Activated CD4-positive, alpha-beta T cell treated with anti-CD3 and anti-CD28 coated beads for 24 hours (primary cell): ENCODE results near the gene RHPN2.

ENCODE experiments used
- DNase-seq, 2 donors: peaks; one replicate each; pipeline ENCODE4 v3.0.0-alpha.2; 2020; ENCODE audit warnings: low read depth in 2 of 2

Gene RHPN2

GRCh38 chr19:33064792-33065550 lies at the start of gene RHPN2:
Gene RHPN2 (minus strand): TSS chr19:33064888. CDS start chr19:33064852, 36 bp downstream.
- peak; percentile 38 to 50 for DNase-seq

- DNase-seq: no peak
Observed at GRCh38 chr19:33114312-33114711, 49.6 kb upstream of the RHPN2 start.

- no peak for DNase-seq
Observed at GRCh38 chr19:33111587-33111986, 46.9 kb upstream of the RHPN2 start.

DNA sequence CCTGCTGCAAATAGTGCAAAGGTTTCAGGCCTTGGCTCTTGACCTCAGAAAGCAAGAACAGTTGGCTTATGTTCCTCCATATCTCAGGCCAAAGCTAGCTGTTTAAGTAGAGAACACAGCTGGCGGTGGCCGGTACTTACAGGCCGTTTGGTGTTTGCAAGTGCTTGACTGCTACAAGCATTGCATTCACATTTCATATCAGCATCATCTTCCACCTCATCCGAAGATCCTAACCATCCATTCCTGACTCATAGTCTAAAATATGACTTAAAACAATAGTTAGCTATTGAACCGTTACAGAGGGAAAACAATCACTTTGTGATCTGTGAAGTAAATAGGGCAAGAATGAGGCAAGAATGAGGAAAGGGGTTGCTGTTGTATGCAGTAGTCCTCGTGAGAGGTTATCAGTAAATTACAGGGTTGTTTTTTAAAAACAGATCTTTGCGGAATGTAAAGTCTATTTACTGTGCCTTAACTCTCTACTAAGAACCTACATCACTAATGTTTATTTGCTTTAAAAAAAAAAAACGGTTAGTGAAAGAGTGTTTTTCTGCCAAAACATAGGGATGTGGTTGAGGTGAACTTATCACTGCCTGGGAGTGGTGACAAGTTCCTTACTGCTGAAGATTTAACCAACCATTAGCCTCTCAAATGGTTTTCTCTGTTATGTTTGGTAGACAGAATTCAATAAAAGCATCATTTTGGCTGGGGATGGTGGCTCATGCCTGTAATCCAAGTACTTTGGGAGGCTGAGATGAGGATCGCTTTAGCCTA lies 45.6 kb upstream of the RHPN2 start:
- no peak for DNase-seq

DNA sequence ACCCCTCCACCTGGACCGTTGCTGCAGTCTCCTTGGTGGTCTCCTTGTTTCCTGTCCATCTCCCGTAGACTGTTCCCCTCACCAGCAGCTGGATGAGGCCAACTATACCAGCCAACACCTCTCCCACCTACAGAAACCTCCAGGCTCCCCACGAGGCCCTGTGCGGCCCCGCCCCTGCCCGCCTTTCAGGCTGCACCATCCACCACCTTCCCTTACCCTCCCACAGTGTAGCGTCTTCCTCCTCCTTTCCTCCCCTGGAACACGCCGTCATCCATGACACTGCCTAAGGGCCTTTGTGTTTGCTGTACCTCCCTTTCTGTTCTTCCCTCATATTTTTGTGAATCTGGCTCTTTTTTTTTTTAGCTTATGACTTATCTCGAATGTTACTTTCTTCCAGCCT lies 43.5 kb upstream of the RHPN2 start:
- DNase-seq: no peak

- no peak for DNase-seq
Observed at GRCh38 chr19:33102893-33103292, 38.2 kb upstream of the RHPN2 start.

DNA sequence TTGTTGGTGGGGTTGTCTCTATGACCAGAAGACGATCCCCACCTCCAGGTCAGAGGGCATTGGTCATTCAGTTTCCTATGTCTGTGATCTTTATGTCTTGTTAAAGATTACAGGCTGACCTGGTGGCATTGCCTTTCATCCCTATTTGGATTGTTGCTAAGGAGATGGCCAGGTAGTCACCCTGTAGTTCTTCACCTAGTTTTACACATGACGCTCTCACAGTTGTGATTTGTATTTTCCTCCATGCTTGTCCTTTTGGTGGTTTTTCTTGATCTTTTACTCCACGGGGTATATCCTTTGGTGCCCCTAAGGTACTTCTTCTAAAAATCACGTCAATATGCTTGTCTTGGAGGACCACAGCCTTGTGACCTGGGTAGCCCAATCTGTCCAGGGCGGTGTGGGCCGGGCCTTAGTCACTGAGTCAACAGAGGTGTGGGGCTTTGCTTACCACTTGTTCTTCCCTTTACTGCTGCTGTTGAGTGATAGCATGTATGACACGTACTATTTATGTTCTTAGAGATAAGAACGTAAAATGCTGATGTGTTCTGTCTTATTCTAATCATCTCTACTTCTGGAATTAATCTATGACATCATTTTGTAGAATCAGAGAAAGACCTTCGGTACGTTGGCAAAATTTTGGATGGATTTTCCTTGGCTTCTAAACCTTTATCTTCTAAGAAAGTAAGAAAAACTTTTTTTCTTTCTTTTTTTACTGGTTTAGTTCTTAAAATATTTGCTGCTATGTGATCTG lies 36.4 kb upstream of the RHPN2 start:
- DNase-seq: no peak

DNA sequence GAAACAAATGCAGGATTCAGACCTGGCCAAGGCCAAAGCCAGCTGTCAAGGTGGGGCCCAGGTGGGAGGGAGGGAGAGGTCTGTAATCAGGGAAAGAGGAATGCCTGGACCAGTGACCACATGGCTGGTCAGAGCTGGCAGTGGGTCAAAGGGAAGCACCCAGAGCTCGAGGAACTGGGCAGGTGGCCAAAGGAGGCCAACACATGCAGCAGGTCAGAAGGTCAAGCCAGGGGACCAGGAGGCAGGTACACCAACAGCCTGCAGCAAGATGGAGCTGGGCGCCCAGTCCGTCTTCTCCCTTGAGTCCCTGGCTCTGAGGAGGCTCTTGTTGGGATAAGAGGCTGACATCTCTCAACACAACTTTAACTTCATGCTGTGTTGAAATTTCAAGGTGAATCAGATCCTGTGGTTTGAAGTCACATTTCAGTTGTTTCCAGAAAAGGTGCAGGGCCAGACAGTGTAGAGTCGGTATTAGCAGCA lies 33.4 kb upstream of the RHPN2 start:
- no peak for DNase-seq

GRCh38 chr19:33096005-33096404 lies 31.3 kb upstream of the RHPN2 start:
- DNase-seq: no peak

- DNase-seq: no peak
Observed at GRCh38 chr19:33094436-33095067, 29.9 kb upstream of the RHPN2 start.

GRCh38 chr19:33093420-33094210 lies 28.9 kb upstream of the RHPN2 start:
- DNase-seq: no peak

DNA sequence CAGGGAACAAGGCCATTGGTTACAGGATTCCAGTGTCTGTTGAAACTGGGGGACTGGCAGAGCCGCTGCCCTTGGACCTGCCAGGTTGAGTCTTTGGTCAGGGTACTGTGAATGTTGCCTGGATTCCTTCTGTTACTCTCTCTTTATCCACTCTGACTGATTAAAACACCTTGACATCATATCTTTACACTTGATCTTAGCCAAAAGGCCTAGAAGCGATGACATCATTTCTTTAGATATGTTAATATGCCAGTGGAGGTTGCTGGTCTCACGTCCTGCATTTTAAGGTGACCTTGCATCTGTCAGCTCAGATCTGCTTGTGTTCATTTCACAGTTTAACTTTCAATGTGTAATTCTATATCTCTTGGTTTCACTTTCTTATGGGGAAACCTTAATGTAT lies 25.5 kb upstream of the RHPN2 start:
- no peak for DNase-seq

GRCh38 chr19:33089010-33089409 lies 24.3 kb upstream of the RHPN2 start:
- no peak for DNase-seq

- no peak for DNase-seq
Observed at GRCh38 chr19:33086955-33087354, 22.3 kb upstream of the RHPN2 start.

- no peak for DNase-seq
Observed at GRCh38 chr19:33085570-33086128, 21.0 kb upstream of the RHPN2 start.

DNA sequence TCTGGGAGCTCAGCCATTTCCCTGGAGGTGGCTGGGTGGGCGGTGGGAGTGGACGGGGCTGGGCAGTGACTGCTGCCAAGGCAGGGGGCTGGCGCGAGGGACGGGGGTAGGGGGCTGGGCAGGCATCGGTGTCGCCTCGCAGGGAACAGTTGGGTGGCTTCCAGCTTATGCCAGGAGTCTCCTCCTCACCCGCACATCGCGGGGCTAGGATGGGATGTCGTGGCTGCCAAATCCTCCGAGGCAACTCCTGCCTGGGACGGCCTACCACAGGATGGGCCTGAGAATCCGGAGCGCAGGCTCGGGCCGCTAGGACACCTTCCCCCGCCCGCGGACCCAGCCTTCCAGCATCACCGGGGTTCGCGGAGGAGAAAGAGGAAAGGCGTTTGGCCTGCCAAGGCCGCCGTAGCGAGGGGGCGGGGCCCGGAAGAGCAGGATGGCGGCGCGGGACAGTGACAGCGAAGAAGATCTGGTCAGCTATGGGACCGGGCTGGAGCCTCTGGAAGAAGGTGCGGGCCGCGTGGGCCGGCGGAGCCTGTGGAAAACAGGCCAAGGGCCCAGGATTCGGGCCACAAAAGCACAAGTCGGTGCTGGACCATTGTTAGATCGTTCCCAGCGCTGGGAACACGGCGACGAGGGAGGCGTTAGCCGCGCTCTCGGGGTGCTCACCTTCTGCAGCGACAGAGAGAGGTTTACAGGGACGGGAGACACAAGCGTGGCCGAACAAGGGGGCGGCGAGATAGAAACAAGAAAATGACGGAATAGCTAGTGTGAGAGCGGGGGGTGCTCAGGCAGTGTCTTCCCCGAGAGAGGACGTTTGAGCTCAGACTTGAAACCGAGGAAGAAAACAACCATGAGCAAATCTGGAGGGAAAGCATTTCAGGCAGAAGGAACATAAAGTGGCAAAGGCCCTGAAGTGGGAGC lies 16.3 kb upstream of the RHPN2 start, which contains the start of gene GPATCH1:
Gene GPATCH1 (plus strand): TSS at position 421 of the 921 bp plus-strand sequence. CDS start 13 bp downstream, at position 434.
- DNase-seq: peak; percentile 81 to 82

DNA sequence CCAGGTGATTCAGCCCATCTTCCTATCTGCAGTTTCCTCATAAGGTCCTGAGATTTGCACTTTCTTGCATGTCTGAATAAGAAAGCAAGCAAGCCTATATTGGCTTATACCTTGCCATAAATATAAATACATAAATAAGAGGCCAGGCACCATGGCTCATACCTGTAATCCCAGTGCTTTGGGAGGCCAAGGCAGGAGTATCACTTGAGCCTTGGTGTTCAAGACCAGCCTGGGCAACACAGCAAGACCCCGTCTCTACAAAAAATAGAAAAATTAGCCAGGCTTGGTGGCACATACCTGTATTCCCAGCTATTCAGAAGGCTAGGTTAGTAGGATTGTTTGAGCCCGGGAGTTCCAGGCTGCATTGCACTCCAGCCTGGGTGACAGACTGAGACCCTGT lies 10.8 kb upstream of the RHPN2 start:
- DNase-seq: no peak

- no peak for DNase-seq
Observed at GRCh38 chr19:33071887-33072286, 7.2 kb upstream of the RHPN2 start.

DNA sequence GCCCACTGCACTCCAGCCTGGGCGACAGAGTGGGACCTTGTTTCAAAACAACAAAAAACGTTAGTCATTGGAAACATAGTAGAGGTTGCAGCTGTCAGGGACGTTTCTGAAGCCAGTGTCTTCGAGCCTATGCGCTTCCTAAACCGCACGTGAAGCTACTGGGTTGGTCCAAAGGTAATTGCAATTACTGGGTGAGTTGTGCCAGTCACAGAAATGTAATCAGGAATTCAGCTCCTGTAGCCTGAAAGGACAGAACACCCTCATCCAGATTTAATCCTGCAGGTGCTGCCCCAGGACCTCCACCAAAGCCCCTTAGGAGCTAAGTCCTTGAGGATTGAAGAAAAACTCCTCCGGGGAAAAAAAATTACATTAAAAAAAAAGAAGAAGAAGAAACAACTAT lies 2.4 kb upstream of the RHPN2 start:
- no peak for DNase-seq
